ENCODE results near the gene FBXW9. TPM values are rescaled to one million over a fixed set of nuclear protein-coding genes. Genes with fewer than 3 reads are reported as not detected.
A peak's percentile ranks its signal among the peaks of the same experiment; 100 is the strongest.

Gene FBXW9
- total RNA-seq, 1 experiment from 2014 or later: 14.0 TPM

DNA sequence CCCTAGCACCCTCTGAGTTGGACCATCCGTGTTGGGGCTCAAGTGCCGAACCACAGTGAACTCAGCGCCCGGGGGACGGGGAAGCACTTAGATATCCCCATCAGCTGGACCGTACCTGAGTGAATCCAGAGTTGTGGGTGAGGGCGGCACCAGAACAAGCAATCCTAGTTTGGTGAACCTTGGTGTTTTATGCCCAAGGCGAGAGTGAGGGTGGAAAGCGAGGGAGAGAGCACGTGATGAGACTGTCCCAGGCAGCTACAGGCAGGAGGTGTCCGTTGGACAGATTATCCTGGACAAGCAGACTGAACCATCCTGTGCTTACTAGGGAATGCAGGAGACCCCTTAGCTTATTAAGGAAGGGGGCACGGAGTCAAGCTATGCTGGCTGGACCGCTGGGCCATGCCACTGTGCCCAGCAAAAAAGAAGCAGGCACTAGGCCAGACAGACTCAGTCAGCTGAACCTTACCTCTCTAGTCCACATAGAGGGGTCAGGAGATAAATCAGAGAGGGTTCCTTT is 41.5 kb upstream of the FBXW9 start (continued):
- TF ChIP-seq, protein P1, sequence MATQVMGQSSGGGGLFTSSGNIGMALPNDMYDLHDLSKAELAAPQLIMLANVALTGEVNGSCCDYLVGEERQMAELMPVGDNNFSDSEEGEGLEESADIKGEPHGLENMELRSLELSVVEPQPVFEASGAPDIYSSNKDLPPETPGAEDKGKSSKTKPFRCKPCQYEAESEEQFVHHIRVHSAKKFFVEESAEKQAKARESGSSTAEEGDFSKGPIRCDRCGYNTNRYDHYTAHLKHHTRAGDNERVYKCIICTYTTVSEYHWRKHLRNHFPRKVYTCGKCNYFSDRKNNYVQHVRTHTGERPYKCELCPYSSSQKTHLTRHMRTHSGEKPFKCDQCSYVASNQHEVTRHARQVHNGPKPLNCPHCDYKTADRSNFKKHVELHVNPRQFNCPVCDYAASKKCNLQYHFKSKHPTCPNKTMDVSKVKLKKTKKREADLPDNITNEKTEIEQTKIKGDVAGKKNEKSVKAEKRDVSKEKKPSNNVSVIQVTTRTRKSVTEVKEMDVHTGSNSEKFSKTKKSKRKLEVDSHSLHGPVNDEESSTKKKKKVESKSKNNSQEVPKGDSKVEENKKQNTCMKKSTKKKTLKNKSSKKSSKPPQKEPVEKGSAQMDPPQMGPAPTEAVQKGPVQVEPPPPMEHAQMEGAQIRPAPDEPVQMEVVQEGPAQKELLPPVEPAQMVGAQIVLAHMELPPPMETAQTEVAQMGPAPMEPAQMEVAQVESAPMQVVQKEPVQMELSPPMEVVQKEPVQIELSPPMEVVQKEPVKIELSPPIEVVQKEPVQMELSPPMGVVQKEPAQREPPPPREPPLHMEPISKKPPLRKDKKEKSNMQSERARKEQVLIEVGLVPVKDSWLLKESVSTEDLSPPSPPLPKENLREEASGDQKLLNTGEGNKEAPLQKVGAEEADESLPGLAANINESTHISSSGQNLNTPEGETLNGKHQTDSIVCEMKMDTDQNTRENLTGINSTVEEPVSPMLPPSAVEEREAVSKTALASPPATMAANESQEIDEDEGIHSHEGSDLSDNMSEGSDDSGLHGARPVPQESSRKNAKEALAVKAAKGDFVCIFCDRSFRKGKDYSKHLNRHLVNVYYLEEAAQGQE (IDR thresholded peaks at IDR 0.05; ENCODE audit: low read depth): no peak
- TF ChIP-seq SIN3A (IDR thresholded peaks at IDR 0.05; ENCODE audit: low read depth) (no peak), ELF1 (IDR thresholded peaks at IDR 0.05; ENCODE audit: borderline replicate concordance, low read depth) (no peak)

DNA sequence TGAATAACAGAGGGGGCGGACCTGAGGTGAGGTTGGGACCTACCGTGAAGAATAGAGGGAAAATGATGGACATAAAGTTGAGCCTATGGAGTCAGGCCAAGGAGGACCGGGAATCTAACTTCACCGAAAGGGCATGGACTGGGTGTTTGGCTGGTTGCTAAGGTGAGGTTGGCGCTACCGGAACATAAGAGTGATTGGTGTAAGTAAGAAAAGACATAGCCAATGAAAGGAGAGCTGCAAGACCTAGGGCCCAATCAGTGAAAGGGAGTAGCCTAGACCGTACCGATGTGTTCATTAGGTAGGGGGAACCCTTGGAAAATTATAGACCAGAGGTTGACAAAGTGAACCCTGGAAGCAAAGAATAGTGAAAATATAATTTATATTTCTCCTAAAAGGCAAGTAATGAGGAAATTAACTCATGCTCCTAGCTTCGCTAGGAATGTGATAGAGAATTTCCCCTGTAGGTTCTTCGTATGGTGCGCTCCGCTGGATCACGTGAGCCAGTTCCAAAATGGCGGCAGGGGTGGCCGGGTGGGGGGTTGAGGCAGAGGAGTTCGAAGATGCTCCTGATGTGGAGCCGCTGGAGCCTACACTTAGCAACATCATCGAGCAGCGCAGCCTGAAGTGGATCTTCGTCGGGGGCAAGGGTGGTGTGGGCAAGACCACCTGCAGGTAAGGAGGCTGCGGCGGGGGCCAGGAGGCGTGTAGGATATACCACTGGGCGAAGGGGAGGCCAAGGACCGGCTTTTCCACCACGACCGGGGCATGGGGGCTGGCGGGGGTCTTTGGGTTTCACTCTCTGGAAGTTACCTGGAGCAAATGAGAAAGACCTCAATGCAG is 40.8 kb upstream of the FBXW9 start, which contains the start of gene GET3:
GET3 (plus strand) TSS at position 503 of the 840 bp plus-strand sequence; CDS start at position 512, 9 bp downstream.
- Histone ChIP-seq H3K4me2 (ENCODE audit: low read length) (peak within 1 kb of the TSS; percentile 82), H3K4me3 (replicated peaks in 1 of 2; ENCODE audit: low read depth in 1 of 2, low read length in 2 of 2) (peak within 1 kb of the TSS; percentile 88 to 89), H3K36me3 (ENCODE audit: control insufficient read depth in 1 of 2, insufficient read depth in 2 of 2, low read length in 2 of 2) (peaks cover 9 to 14% of the 10 kb centered on the region in 2 experiments), H3K27me3 (ENCODE audit: insufficient read depth, low read length) (no peaks in the 10 kb centered on the region), H3K9ac (ENCODE audit: low read length) (peak within 1 kb of the TSS; percentile 91), H4K20me1 (ENCODE audit: insufficient read depth) (peaks cover 8% of the 10 kb centered on the region; the same call in 1 of the 2 replicates), H3K27ac (ENCODE audit: low read depth, low read length) (peak within 1 kb of the TSS; percentile 78), H2AFZ (ENCODE audit: low read depth, low read length, poor library complexity, severe bottlenecking) (peak within 1 kb of the TSS; percentile 70), H3K9me2 (ENCODE audit: insufficient read depth) (no peaks in the 10 kb centered on the region), H3K4me1 (ENCODE audit: control insufficient read depth in 1 of 2, insufficient read depth in 2 of 2, low read length in 2 of 2) (peaks cover 25 to 39% of the 10 kb centered on the region in 2 experiments), H3K9me3 (ENCODE audit: control insufficient read depth in 1 of 2, insufficient read depth in 1 of 2, low read depth in 1 of 2, low read length in 2 of 2) (no peaks in the 10 kb centered on the region), H3K79me2 (ENCODE audit: insufficient read depth, low read length) (peaks cover 48% of the 10 kb centered on the region)
- ChIA-PET POLR2A (interaction anchor here (0.8 to 3.1 kb wide), 7 partner anchors 10 to 62 kb away, joined by 3 to 15 read pairs (median 3); partner anchors contain the start of gene JUNB), CTCF (interaction anchor here (0.8 to 2.7 kb wide), 5 partner anchors 20 to 100 kb away, joined by 3 to 16 read pairs (median 8); no protein-coding TSS in a partner anchor), RAD21 (ENCODE audit: low non-redundant PET in 1 of 2, low total read pairs in 2 of 2, uncharacterized antibody in 2 of 2, unreplicated experiment in 2 of 2) (no interaction called here)
- BruUV-seq (replicated peaks): TSS peak; percentile 77
- TF ChIP-seq SIN3A (IDR thresholded peaks at IDR 0.05; ENCODE audit: low read depth) (0 out of 2 replicates have a peak, but pooled peaks have one; percentile 51), JUND (IDR thresholded peaks at IDR 0.05) (peak; percentile 61), YY1 (IDR thresholded peaks at IDR 0.05; ENCODE audit: extremely low read depth, insufficient replicate concordance, low read depth, low read length) (peak; percentile 99), POLR2A (IDR thresholded peaks at IDR 0.05; ENCODE audit: borderline replicate concordance, extremely low read depth, insufficient read depth, insufficient read length) (peak; percentile 81), POLR2AphosphoS5 (IDR thresholded peaks at IDR 0.05; ENCODE audit: low read depth, low read length) (peak; percentile 71), SP1 (IDR thresholded peaks at IDR 0.05; ENCODE audit: low read depth) (peak; percentile 98), FOSL1 (IDR thresholded peaks at IDR 0.05; ENCODE audit: low read depth) (no peak), SRF (IDR thresholded peaks at IDR 0.05; ENCODE audit: low read depth) (no peak)
- TF ChIP-seq, protein P2, sequence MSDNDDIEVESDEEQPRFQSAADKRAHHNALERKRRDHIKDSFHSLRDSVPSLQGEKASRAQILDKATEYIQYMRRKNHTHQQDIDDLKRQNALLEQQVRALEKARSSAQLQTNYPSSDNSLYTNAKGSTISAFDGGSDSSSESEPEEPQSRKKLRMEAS (IDR thresholded peaks at IDR 0.05): peak; percentile 83
- peak; percentile 100 for DNase-seq (ENCODE audit: low read depth, low spot score)
- intact Hi-C loops (cut with micrococcal nuclease): no loop called here
- peak; percentile 86 for ATAC-seq
